HG03460 (cell line): ENCODE measurements around the gene A2M.

Source experiments
- ATAC-seq: cut with Tn5 transposase; IDR thresholded peaks from one replicate; pipeline ENCODE4 v1.9.1; 2021; ENCODE audit not compliant: unreplicated experiment

Gene A2M

GRCh38 chr12:9099552-9100190 is 16.0 kb downstream of the A2M start:
- no peak for ATAC-seq

- no peak for ATAC-seq
Observed at GRCh38 chr12:9098463-9099026, 17.2 kb downstream of the A2M start.

GRCh38 chr12:9098115-9098452 is 17.6 kb downstream of the A2M start:
- ATAC-seq, result no peak

GRCh38 chr12:9096563-9097176 is 19.0 kb downstream of the A2M start:
- no peak for ATAC-seq

- ATAC-seq, result no peak
Observed at GRCh38 chr12:9095322-9095721, 20.4 kb downstream of the A2M start.

- ATAC-seq, result no peak
Observed at GRCh38 chr12:9094512-9095206, 21.1 kb downstream of the A2M start.

- no peak for ATAC-seq
Observed at GRCh38 chr12:9091891-9092598, 23.7 kb downstream of the A2M start.

- ATAC-seq, result no peak
Observed at GRCh38 chr12:9090220-9090619, 25.5 kb downstream of the A2M start.

- ATAC-seq, result no peak
Observed at GRCh38 chr12:9087087-9087835, 28.5 kb downstream of the A2M start.

GRCh38 chr12:9086087-9086486 is 29.6 kb downstream of the A2M start:
- no peak for ATAC-seq

GRCh38 chr12:9084417-9084816 is 31.3 kb downstream of the A2M start:
- no peak for ATAC-seq

GRCh38 chr12:9083793-9084192 is 31.9 kb downstream of the A2M start:
- no peak for ATAC-seq

- no peak for ATAC-seq
Observed at GRCh38 chr12:9081667-9082427, 33.9 kb downstream of the A2M start.

GRCh38 chr12:9079883-9080675 is 35.6 kb downstream of the A2M start:
- no peak for ATAC-seq

GRCh38 chr12:9079082-9079481 is 36.6 kb downstream of the A2M start:
- no peak for ATAC-seq

GRCh38 chr12:9077152-9078031 is 38.3 kb downstream of the A2M start:
- no peak for ATAC-seq

GRCh38 chr12:9076733-9077132 is 39.0 kb downstream of the A2M start:
- ATAC-seq, result no peak

GRCh38 chr12:9075138-9075535 is 40.6 kb downstream of the A2M start:
- ATAC-seq, result no peak
